Endodermal cell (in vitro differentiated cells): Measurements from ENCODE around the gene AKR1E2. TPM values are rescaled to one million over a fixed set of nuclear protein-coding genes. Genes with fewer than 3 reads are reported as not detected.

Experiments
- DNase-seq: peaks from one replicate; pipeline ENCODE4 v3.0.0-alpha.2; 2017
- H3K27ac ChIP-seq: 2 replicates; pipeline ENCODE4 v1.5.1; 2013; ENCODE audit warnings: mild to moderate bottlenecking, low read depth, low read length, moderate library complexity
- H3K27me3 ChIP-seq: 2 replicates; pipeline ENCODE4 v1.6.1; 2013; ENCODE audit warnings: mild to moderate bottlenecking, low read length, moderate library complexity; ENCODE audit not compliant: insufficient read depth, control insufficient read depth, poor library complexity, severe bottlenecking
- H3K36me3 ChIP-seq: 2 replicates; pipeline ENCODE4 v1.7.0; 2013; ENCODE audit warnings: mild to moderate bottlenecking, low read length, moderate library complexity; ENCODE audit not compliant: control insufficient read depth, insufficient read depth
- H3K4me1 ChIP-seq: one replicate; pipeline ENCODE4 v1.7.0; 2013; ENCODE audit warnings: low read length; ENCODE audit not compliant: control insufficient read depth, insufficient read depth
- H3K4me3 ChIP-seq: 2 replicates; pipeline ENCODE4 v1.5.1; 2013; ENCODE audit warnings: mild to moderate bottlenecking, low read length, moderate library complexity
- H3K9ac ChIP-seq: 2 replicates; pipeline ENCODE4 v1.6.1; 2013; ENCODE audit warnings: mild to moderate bottlenecking, low read length, moderate library complexity; ENCODE audit not compliant: poor library complexity, severe bottlenecking; ENCODE audit errors: extremely low read depth
- H3K9me3 ChIP-seq: 2 replicates; pipeline ENCODE4 v1.6.1; 2013; ENCODE audit warnings: mild to moderate bottlenecking, low read length, moderate library complexity; ENCODE audit not compliant: control insufficient read depth
- H3K27ac Mint-ChIP-seq: 2 replicates; pipeline ENCODE4 v1.8.0; 2020; ENCODE audit warnings: mixed read lengths
- H3K27me3 Mint-ChIP-seq: 2 replicates; pipeline ENCODE4 v1.8.0; 2021; ENCODE audit warnings: mild to moderate bottlenecking, mixed read lengths; ENCODE audit not compliant: insufficient read depth
- H3K36me3 Mint-ChIP-seq: 2 replicates; pipeline ENCODE4 v1.8.0; 2020; ENCODE audit warnings: low read depth, mixed read lengths
- H3K4me1 Mint-ChIP-seq: 2 replicates; pipeline ENCODE4 v1.8.0; 2020; ENCODE audit warnings: mixed read lengths
- H3K4me3 Mint-ChIP-seq: 2 replicates; pipeline ENCODE4 v1.8.0; 2020; ENCODE audit warnings: mild to moderate bottlenecking, moderate library complexity, mixed read lengths
- H3K9me3 Mint-ChIP-seq: 2 replicates; pipeline ENCODE4 v1.8.0; 2020; ENCODE audit warnings: mild to moderate bottlenecking, mixed read lengths
- WGBS, 2 experiments: methylation state at CpG; one replicate each; pipeline versions ENCODE4 v1.1.5 to v1.1.7; 2013; ENCODE audit warnings: missing lambda C conversion rate in 2 of 2, mixed read lengths in 1 of 2; ENCODE audit not compliant: insufficient coverage in 1 of 2, insufficient read length in 1 of 2; 5-methylcytosine and 5-hydroxymethylcytosine counted together
- total RNA-seq, 2 donors: library from RNA; stranded (reverse); fragmentation: NEBNext Ultra II Directional in 1 of 2; extraction: Animal tissue kit (Norgen Biotek cat#: 25700) in 1 of 2; gene quantifications; 2 replicates in 1 of 2; 3 replicates in 1 of 2; pipeline ENCODE4 v1.2.1, GENCODE V29; 2021
- TF ChIP-seq, protein P1 (sequence below): fragments of 200-600 bp; sonication (generic); conservative IDR thresholded peaks from 2 replicates; pipeline ENCODE4 v1.5.0; 2021; ENCODE audit warnings: antibody characterized with exemption, mild to moderate bottlenecking

The AKR1E2 gene
- total RNA-seq, 2 donors from 2014 or later = 5.7 to 6.4 TPM

DNA sequence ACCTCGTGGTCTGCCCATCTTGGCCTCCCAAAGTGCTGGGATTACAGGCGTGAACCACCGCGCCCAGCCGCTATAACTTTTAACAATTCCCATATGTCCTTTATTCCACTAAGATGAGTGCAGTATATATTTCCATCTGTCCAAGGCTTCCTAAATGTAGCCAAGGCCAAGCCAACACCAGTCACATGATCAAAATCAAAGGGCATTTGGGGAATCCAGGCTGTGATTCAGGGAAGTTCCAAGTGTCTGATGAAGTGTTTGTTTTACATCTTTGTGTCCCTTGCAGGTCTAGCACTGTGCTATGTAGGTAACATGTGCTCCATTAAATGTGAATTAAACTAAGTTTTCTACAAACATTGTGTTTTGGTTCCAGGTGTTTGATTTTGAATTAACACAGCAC is 20.8 kb downstream of the AKR1E2 start:
- no peak overlapping the region for H3K9ac ChIP-seq
- Mint-ChIP-seq H3K27ac (no peak overlapping the region), H3K9me3 (peaks cover 8% of the 10 kb centered on the region), H3K36me3 (peaks cover 24% of the 10 kb centered on the region), H3K27me3 (peaks cover 2% of the 10 kb centered on the region), H3K4me3 (no peak overlapping the region), H3K4me1 (peaks cover 18% of the 10 kb centered on the region)
- no peaks in the 10 kb centered on the region for H3K9me3 ChIP-seq
- H3K36me3 ChIP-seq = no peaks in the 10 kb centered on the region
- 67 to 76% methylated on average over 4 to 5 of the region's 5 CpGs for WGBS, 2 experiments
- no peak overlapping the region for H3K4me3 ChIP-seq
- no peaks in the 10 kb centered on the region for H3K27me3 ChIP-seq
- TF ChIP-seq, protein P1, sequence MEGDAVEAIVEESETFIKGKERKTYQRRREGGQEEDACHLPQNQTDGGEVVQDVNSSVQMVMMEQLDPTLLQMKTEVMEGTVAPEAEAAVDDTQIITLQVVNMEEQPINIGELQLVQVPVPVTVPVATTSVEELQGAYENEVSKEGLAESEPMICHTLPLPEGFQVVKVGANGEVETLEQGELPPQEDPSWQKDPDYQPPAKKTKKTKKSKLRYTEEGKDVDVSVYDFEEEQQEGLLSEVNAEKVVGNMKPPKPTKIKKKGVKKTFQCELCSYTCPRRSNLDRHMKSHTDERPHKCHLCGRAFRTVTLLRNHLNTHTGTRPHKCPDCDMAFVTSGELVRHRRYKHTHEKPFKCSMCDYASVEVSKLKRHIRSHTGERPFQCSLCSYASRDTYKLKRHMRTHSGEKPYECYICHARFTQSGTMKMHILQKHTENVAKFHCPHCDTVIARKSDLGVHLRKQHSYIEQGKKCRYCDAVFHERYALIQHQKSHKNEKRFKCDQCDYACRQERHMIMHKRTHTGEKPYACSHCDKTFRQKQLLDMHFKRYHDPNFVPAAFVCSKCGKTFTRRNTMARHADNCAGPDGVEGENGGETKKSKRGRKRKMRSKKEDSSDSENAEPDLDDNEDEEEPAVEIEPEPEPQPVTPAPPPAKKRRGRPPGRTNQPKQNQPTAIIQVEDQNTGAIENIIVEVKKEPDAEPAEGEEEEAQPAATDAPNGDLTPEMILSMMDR = no peak
- no peak for DNase-seq
- peaks cover 5% of the 10 kb centered on the region for H3K4me1 ChIP-seq
- H3K27ac ChIP-seq = no peak overlapping the region

DNA sequence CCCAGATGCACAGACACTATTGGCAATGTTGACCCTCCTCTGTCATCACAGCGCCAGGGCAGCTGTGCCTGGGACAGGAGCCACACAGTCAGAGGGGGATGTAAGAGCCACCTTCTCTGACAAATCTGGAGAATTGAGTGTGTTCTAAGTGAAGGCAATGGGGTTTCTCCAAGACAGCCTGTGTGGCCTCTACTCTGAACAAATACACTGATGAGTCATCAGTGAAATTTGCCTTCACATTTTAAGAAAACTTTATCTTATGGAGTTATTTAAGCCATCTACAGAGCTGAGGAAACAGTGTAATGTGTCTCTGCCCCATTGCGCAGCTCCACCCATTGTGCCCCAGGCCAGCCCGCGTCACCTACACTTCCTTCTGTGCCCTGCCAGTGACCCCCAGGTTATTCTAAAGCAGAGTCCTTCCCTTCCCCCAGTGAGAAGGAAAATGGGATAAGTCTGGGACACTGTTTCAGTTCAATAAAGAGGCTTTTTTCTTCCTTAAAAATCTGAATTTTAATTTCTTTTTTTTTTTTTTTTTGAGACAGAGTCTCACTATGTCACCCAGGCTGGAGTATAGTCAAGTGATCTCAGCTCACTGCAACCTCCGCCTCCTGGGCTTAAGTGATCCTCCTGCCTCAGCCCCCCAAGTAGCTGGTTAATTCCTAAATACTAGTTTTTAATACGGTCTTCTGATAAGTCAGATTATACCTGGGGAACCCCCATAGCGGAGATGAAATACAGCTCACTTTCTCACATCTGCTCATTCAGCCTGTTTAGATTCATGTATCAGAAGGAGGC is 21.8 kb downstream of the AKR1E2 start:
- no peak overlapping the region for H3K27ac ChIP-seq

DNA sequence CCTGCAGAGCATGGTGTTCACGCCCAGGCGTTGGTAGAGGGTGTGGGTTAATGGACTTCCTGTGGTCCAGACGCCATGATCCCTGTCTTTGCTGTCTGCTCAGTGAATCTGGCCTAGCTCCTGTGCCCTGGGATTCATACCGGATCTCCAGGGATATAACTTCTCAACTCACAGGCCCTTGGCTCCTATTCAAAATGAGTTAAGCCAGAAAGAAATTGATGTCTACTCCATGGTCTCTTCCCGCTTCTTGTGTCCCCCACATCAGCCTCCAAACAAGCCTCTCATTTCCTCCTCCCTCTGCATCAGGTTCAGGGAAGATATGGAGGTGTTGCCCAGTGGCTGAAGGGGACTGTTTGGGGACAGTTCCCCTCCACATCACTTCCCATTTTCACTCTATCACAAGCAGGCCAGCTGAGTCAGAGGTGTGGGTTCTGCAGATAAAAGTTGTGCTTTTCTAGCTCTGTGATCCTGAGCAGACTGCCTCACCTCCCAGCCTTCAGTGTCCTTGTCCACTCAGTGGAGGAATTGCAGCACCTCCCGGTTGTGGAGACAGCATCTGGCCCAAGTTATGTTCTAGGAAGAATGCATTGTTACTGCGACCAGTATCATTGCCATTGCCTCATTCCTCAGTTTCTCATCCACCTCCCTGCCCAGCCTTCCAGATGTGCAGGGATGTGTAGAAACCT is 22.5 kb downstream of the AKR1E2 start:
- no peak overlapping the region for H3K27ac Mint-ChIP-seq
- H3K9ac ChIP-seq = no peak overlapping the region
- TF ChIP-seq, protein P1 = no peak
- no peaks in the 10 kb centered on the region for H3K9me3 ChIP-seq
- H3K4me3 Mint-ChIP-seq = no peak overlapping the region
- H3K9me3 Mint-ChIP-seq = peaks cover 8% of the 10 kb centered on the region
- H3K4me3 ChIP-seq = no peak overlapping the region
- no peaks in the 10 kb centered on the region for H3K36me3 ChIP-seq
- no peak for DNase-seq
- H3K4me1 Mint-ChIP-seq = peaks cover 29% of the 10 kb centered on the region
- H3K27me3 ChIP-seq = no peaks in the 10 kb centered on the region
- peaks cover 12% of the 10 kb centered on the region for H3K4me1 ChIP-seq
- H3K27me3 Mint-ChIP-seq = peaks cover 2% of the 10 kb centered on the region
- H3K36me3 Mint-ChIP-seq = peaks cover 19% of the 10 kb centered on the region
- H3K27ac ChIP-seq = no peak overlapping the region
- WGBS, 2 experiments = 94% methylated on average over 3 to 7 of the region's 7 CpGs

More for the DNA sequence above, 21.8 kb downstream of the AKR1E2 start:
- TF ChIP-seq, protein P1 = no peak
- Histone ChIP-seq H3K36me3 (no peaks in the 10 kb centered on the region), H3K27me3 (no peaks in the 10 kb centered on the region), H3K9me3 (no peaks in the 10 kb centered on the region), H3K4me3 (no peak overlapping the region), H3K4me1 (peaks cover 12% of the 10 kb centered on the region), H3K9ac (no peak overlapping the region)
- 93% methylated on average over 3 to 7 of the region's 7 CpGs for WGBS, 2 experiments
- Mint-ChIP-seq H3K4me1 (peaks cover 28% of the 10 kb centered on the region), H3K9me3 (peaks cover 8% of the 10 kb centered on the region), H3K27ac (no peak overlapping the region), H3K27me3 (peaks cover 2% of the 10 kb centered on the region), H3K36me3 (peaks cover 20% of the 10 kb centered on the region), H3K4me3 (no peak overlapping the region)
- DNase-seq = no peak
